ENCODE data around the gene TMC6.

DNA sequence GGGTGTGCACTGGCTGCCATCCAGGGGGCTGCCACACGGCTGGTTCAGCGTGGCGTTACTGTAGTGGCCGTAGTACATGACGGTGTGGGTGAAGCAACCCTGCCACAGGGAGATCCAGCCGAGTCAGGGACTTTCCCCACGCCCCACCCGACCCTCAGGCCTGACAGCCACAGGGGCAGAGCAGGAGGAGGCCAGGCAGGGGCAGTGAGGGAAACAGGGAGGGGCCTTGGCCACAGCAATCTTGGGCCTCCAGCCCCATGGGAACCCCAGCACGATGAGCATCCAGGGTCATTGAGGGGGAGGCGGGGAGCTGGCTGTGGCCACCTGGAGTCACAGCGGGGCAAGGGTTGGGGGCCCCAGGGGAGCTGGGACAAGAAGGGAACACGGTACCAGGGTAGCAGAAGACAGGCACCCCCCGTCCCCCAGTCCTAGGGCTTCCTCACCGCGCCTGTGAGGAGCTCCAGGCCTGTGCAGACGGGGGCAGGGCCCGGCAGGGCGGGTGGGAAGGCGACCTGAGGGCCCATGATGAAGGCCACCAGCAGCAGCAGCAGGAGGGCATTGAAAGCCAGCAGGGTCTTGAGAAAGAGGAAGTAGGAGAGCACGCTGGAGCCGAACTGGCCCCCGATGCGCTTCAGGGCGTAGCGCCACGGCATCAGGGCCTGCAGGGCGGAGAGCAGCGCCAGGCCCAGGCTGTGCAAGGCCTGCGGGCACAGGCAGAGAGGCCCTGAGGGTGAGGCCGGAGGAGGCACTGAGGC, 4.3 kb downstream of the TMC6 start:
- TF ChIP-seq POLR2A (IDR thresholded peaks at IDR 0.05), result no peak
- TF ChIP-seq, protein P1, sequence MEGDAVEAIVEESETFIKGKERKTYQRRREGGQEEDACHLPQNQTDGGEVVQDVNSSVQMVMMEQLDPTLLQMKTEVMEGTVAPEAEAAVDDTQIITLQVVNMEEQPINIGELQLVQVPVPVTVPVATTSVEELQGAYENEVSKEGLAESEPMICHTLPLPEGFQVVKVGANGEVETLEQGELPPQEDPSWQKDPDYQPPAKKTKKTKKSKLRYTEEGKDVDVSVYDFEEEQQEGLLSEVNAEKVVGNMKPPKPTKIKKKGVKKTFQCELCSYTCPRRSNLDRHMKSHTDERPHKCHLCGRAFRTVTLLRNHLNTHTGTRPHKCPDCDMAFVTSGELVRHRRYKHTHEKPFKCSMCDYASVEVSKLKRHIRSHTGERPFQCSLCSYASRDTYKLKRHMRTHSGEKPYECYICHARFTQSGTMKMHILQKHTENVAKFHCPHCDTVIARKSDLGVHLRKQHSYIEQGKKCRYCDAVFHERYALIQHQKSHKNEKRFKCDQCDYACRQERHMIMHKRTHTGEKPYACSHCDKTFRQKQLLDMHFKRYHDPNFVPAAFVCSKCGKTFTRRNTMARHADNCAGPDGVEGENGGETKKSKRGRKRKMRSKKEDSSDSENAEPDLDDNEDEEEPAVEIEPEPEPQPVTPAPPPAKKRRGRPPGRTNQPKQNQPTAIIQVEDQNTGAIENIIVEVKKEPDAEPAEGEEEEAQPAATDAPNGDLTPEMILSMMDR (IDR thresholded peaks at IDR 0.05), result no peak

All from sigmoid colon (tissue), 3 donors.